Parathyroid adenoma (tissue), 2 donors: Measurements from ENCODE around the gene HMCN1.
"Not testable (repeated sequence)": the region's sequence is repeated elsewhere in the genome, so short reads cannot be mapped to it uniquely, and the experiment has no call there.

Experiments used
- H2AFZ ChIP-seq: fragments of 300-600 bp; sonication (generic); one replicate; pipeline ENCODE4 v1.7.0; 2017; ENCODE audit warnings: antibody characterized with exemption, mild to moderate bottlenecking
- H3K27ac ChIP-seq: fragments of 300-600 bp; sonication (generic); one replicate; pipeline ENCODE4 v1.7.0; 2017
- H3K27me3 ChIP-seq: fragments of 300-600 bp; sonication (generic); one replicate; pipeline ENCODE4 v1.7.0; 2017; ENCODE audit warnings: low read length; ENCODE audit not compliant: control insufficient read depth, insufficient read depth
- H3K36me3 ChIP-seq: fragments of 300-600 bp; sonication (generic); one replicate; pipeline ENCODE4 v1.7.0; 2017; ENCODE audit warnings: low read length; ENCODE audit not compliant: control insufficient read depth, insufficient read depth
- H3K4me1 ChIP-seq: fragments of 300-600 bp; sonication (generic); one replicate; pipeline ENCODE4 v1.7.0; 2017; ENCODE audit warnings: control low read depth
- H3K4me2 ChIP-seq: fragments of 300-600 bp; sonication (generic); one replicate; pipeline ENCODE4 v1.7.0; 2017; ENCODE audit warnings: low read length
- H3K4me3 ChIP-seq: fragments of 300-600 bp; sonication (generic); one replicate; pipeline ENCODE4 v1.7.0; 2017; ENCODE audit warnings: low read depth, low read length
- H3K79me2 ChIP-seq: fragments of 300-600 bp; sonication (generic); one replicate; pipeline ENCODE4 v1.7.0; 2017; ENCODE audit warnings: control low read depth
- H3K9ac ChIP-seq: fragments of 300-600 bp; sonication (generic); one replicate; pipeline ENCODE4 v1.7.0; 2017; ENCODE audit warnings: mild to moderate bottlenecking
- H3K9me3 ChIP-seq: fragments of 300-600 bp; sonication (generic); one replicate; pipeline ENCODE4 v1.7.0; 2017; ENCODE audit warnings: low read length; ENCODE audit not compliant: control insufficient read depth
- CTCF ChIP-seq: fragments of 300-600 bp; sonication (generic); IDR thresholded peaks from one replicate; pipeline ENCODE4 v1.7.0; 2017; ENCODE audit warnings: antibody characterized with exemption, mild to moderate bottlenecking
- donor health status: primary hyperparathyroidism.

Gene HMCN1

GRCh38 chr1:185774394-185774793, 40.2 kb downstream of the HMCN1 start:
- no peak overlapping the region for H3K4me3 ChIP-seq
- no peak for TF ChIP-seq CTCF
- no peaks in the 10 kb centered on the region for H3K27me3 ChIP-seq
- H2AFZ ChIP-seq, result no peak overlapping the region
- H3K79me2 ChIP-seq, result no peaks in the 10 kb centered on the region
- H3K4me2 ChIP-seq, result no peak overlapping the region
- no peak overlapping the region for H3K9ac ChIP-seq
- no peaks in the 10 kb centered on the region for H3K4me1 ChIP-seq
- no peaks in the 10 kb centered on the region for H3K36me3 ChIP-seq
- no peak overlapping the region for H3K27ac ChIP-seq
- no peaks in the 10 kb centered on the region for H3K9me3 ChIP-seq

GRCh38 chr1:185775501-185775900, 41.3 kb downstream of the HMCN1 start:
- no peaks in the 10 kb centered on the region for H3K36me3 ChIP-seq
- no peaks in the 10 kb centered on the region for H3K79me2 ChIP-seq
- no peaks in the 10 kb centered on the region for H3K4me1 ChIP-seq
- no peak overlapping the region for H3K9ac ChIP-seq
- H3K4me2 ChIP-seq, result no peak overlapping the region
- no peak for TF ChIP-seq CTCF
- H2AFZ ChIP-seq, result no peak overlapping the region
- no peak overlapping the region for H3K4me3 ChIP-seq
- no peak overlapping the region for H3K27ac ChIP-seq
- H3K27me3 ChIP-seq, result no peaks in the 10 kb centered on the region
- no peaks in the 10 kb centered on the region for H3K9me3 ChIP-seq

GRCh38 chr1:185776522-185776921, 42.3 kb downstream of the HMCN1 start:
- no peak overlapping the region for H3K9ac ChIP-seq
- H3K27me3 ChIP-seq, result no peaks in the 10 kb centered on the region
- H3K36me3 ChIP-seq, result no peaks in the 10 kb centered on the region
- no peaks in the 10 kb centered on the region for H3K79me2 ChIP-seq
- TF ChIP-seq CTCF, result no peak
- no peak overlapping the region for H2AFZ ChIP-seq
- no peak overlapping the region for H3K4me2 ChIP-seq
- no peak overlapping the region for H3K27ac ChIP-seq
- no peak overlapping the region for H3K4me3 ChIP-seq
- no peaks in the 10 kb centered on the region for H3K9me3 ChIP-seq
- H3K4me1 ChIP-seq, result no peaks in the 10 kb centered on the region

DNA sequence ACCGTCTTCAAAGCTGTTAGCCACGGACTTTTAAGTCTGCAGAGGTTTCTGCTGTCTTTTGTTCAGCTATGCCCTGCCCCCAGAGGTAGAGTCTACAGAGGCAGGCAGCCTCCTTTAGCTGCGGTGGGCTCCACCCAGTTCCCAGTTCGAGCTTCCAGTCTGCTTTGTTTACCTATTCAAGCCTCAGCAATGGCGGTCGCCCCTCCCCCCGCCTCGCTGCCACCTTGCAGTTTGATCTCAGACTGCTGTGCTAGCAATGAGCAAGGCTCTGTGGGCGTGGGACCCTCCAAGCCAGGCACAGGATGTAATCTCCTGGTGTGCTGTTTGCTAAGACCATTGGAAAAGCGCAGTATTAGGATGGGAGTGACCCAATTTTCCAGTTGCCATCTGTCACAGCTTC, 49.7 kb downstream of the HMCN1 start:
- not testable (repeated sequence) for H3K4me1 ChIP-seq, H3K79me2 ChIP-seq, H3K9ac ChIP-seq, H2AFZ ChIP-seq, H3K27ac ChIP-seq, H3K36me3 ChIP-seq, H3K4me2 ChIP-seq, H3K9me3 ChIP-seq, H3K27me3 ChIP-seq, H3K4me3 ChIP-seq

- H3K9ac ChIP-seq, result no peak overlapping the region
- H3K9me3 ChIP-seq, result no peaks in the 10 kb centered on the region
- H2AFZ ChIP-seq, result no peak overlapping the region
- no peaks in the 10 kb centered on the region for H3K4me1 ChIP-seq
- no peak overlapping the region for H3K27ac ChIP-seq
- H3K36me3 ChIP-seq, result no peaks in the 10 kb centered on the region
- H3K79me2 ChIP-seq, result no peaks in the 10 kb centered on the region
- no peaks in the 10 kb centered on the region for H3K27me3 ChIP-seq
- H3K4me3 ChIP-seq, result no peak overlapping the region
- TF ChIP-seq CTCF, result no peak
- no peak overlapping the region for H3K4me2 ChIP-seq
These were observed 51.4 kb downstream of the HMCN1 start for GRCh38 chr1:185785586-185785985.
